Transverse colon (tissue), 3 donors: ENCODE results near the gene SETD4.
"Not testable (repeated sequence)": the region's sequence is repeated elsewhere in the genome, so short reads cannot be mapped to it uniquely, and the experiment has no call there.

Source experiments
- POLR2A ChIP-seq: fragments of 450-650 bp; IDR thresholded peaks from one replicate; pipeline ENCODE4 v1.6.1; 2016; ENCODE audit warnings: antibody characterized with exemption, mild to moderate bottlenecking, moderate library complexity
- TF ChIP-seq, protein P1 (sequence below), 5 experiments: fragments of 200-600 bp in 3 of 5; fragments of 450-650 bp in 2 of 5; sonication (generic) in 3 of 5; IDR thresholded peaks; 1 replicate in 2 of 5; 2 replicates in 3 of 5; pipeline ENCODE4 v1.5.1; 2016 to 2017; ENCODE audit warnings: antibody characterized with exemption in 5 of 5, inconsistent platforms in 3 of 5, mild to moderate bottlenecking in 2 of 5, moderate library complexity in 1 of 5

DNA sequence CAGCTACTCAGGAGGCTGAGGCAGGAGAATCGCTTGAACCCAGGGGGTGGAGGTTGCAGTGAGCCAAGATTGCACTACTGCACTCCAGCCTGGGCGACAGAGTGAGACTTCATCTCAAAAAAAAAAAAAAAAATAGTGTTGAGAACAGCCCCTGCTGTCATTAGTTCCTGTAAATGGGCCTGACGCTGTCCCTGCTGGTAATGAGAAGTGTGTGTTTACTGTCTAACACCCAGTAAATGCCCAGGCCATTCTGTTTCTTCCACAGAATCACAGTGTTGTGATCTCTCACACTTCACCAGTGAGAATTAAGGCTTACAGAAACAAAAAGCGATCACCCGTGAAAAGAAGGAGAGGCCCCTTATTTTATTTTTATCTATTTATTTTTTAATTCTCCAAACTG lies 13.6 kb upstream of the SETD4 start:
- TF ChIP-seq, protein P1, sequence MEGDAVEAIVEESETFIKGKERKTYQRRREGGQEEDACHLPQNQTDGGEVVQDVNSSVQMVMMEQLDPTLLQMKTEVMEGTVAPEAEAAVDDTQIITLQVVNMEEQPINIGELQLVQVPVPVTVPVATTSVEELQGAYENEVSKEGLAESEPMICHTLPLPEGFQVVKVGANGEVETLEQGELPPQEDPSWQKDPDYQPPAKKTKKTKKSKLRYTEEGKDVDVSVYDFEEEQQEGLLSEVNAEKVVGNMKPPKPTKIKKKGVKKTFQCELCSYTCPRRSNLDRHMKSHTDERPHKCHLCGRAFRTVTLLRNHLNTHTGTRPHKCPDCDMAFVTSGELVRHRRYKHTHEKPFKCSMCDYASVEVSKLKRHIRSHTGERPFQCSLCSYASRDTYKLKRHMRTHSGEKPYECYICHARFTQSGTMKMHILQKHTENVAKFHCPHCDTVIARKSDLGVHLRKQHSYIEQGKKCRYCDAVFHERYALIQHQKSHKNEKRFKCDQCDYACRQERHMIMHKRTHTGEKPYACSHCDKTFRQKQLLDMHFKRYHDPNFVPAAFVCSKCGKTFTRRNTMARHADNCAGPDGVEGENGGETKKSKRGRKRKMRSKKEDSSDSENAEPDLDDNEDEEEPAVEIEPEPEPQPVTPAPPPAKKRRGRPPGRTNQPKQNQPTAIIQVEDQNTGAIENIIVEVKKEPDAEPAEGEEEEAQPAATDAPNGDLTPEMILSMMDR (IDR thresholded peaks at IDR 0.05), result not testable (repeated sequence)
- TF ChIP-seq POLR2A, result not testable (repeated sequence)
